Measurements from ENCODE around the gene MYEOV. TPM values are rescaled to one million over a fixed set of nuclear protein-coding genes. Genes with fewer than 3 reads are reported as not detected.

The MYEOV gene
- total and polyA plus RNA-seq, 2 of the 8 experiments (the other 6 are each of a cell fraction or from before 2014, with no cell fraction given), result 0.44 to 0.67 TPM

Other genes with a start within 250 kb of the MYEOV start
- gene TPCN2, start 245.2 kb upstream of the MYEOV start, total RNA-seq (2021; fragmentation: NEBNext Ultra II Directional; extraction: Animal tissue kit (Norgen Biotek cat#: 25700)), result 16.3 and 18.6 TPM in 2 replicates
- gene TPCN2, start 245.2 kb upstream of the MYEOV start, polyA plus RNA-seq (2011; rRNA removed), result 9.7 and 16.8 TPM in 2 replicates
- 0.15 and 0.20 TPM in 2 replicates for gene SMIM38, start 138.2 kb upstream of the MYEOV start, total RNA-seq (2021; fragmentation: NEBNext Ultra II Directional; extraction: Animal tissue kit (Norgen Biotek cat#: 25700))
- gene SMIM38, start 138.2 kb upstream of the MYEOV start, polyA plus RNA-seq (2011; rRNA removed), result 0.17 TPM in 2 replicates
- not detected in 2 replicates for gene LINC01488, start 187.5 kb downstream of the MYEOV start, total RNA-seq (2021; fragmentation: NEBNext Ultra II Directional; extraction: Animal tissue kit (Norgen Biotek cat#: 25700))
- gene LINC01488, start 187.5 kb downstream of the MYEOV start, polyA plus RNA-seq (2011; rRNA removed), result 0.03 TPM in 1 of 2 replicates, not detected in the other

Data from H1 (cell line).